HL-60/S4 treated with phorbol 12-myristate 13-acetate at 8.2 ng/mL for 4 days and 3 days (cell line): ENCODE results near the gene SPIB.
"Not testable (repeated sequence)": the region's sequence is repeated elsewhere in the genome, so short reads cannot be mapped to it uniquely, and the experiment has no call there.

Experiments
- in situ Hi-C: fragments of 300-500 bp; cut with MboI; formaldehyde crosslinking; loops from 2 replicates; pipeline ENCODE4 v1.15.0; 2022; ENCODE audit warnings: low sequenced_read_pairs

Gene SPIB

GRCh38 chr19:50390295-50390694 lies 28.4 kb upstream of the SPIB start:
- in situ Hi-C loops, result not testable (repeated sequence)

GRCh38 chr19:50390952-50391351 lies 27.8 kb upstream of the SPIB start:
- in situ Hi-C loops, result not testable (repeated sequence)

DNA sequence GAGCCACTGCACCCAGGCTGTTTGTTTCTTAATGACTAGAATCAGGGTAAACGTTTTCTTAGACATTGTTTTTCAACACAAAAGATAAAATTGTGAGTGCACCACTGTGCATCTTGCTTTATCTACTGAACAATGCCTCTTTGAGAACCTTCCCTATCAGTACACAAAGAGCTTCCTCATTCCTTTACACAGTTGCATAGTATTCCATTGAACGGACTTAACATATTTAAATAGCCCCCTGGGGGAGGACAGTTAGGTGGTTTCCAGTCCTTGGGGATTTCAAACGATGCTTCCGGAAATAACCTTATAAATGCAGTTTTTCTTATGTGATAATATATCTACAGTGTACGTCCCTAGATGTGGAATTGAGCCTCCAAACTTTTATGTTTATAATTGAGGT lies 26.0 kb upstream of the SPIB start:
- in situ Hi-C loops, result no loop called here

- in situ Hi-C loops, result no loop called here
Observed at GRCh38 chr19:50393589-50393988, 25.1 kb upstream of the SPIB start.

DNA sequence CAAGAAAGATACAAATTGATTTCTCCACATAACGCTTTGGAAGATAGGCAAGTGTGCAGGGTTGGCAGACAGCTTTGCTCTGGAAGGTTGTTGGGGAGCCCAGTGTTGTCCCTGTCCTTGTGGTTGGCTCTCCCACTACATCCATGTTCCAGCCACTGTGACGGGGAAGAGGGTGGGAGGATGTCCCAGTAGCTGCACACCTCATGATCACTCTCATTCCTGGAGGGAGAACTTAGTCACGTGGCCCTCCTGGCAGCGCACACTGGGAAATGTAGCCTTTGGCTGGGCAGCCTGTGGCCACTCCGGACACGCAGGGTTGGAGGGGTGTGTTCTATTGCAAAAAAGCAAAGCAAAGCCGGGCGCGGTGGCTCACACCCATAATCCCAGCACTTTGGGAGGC lies 24.7 kb upstream of the SPIB start:
- in situ Hi-C loops, result no loop called here

DNA sequence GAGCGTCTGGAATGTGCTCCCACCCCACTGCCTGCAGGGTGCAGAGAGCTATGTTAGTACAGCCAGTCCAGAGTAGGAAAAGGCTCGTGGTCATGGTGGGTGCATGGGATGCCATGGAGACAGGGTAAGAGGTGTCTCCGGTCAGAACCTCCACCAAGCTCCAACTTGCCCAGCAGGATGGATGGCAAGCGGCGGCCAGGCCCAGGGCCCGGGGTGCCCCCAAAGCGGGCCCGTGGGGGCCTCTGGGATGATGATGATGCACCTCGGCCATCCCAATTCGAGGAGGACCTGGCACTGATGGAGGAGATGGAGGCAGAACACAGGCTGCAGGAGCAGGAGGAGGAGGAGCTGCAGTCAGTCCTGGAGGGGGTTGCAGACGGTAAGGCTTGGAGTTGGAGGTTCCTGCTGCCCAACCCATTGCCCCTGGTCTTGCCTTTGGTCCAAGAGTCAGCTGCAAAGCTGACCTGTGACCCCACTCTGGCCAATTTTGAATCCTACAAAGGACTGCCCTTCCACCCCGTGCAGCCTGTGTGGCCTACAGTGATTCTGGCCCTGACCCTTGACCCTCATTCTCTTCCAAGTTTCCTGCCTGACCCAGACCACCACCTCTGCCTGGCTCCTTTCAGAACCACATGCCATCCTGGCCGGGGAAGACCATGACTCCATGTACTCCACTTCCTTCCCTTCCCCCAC lies 19.9 kb upstream of the SPIB start:
- in situ Hi-C loops, result no loop called here

DNA sequence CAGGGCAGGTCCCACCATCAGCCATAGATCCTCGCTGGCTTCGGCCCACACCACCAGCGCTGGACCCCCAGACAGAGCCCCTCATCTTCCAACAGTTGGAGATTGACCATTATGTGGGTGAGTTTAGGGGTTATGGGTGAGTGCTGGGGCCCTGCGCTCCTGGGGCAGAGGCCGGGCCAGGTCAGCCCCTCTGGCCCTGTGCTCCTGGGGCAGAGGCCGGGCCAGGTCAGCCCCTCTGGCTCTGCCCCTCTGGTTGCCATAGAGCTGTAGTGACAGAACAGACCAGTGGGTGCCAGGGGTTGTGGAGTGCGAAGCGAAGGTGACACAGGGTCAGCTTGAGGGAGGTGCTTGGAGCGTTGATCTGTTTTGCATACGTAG lies 19.4 kb upstream of the SPIB start:
- in situ Hi-C loops, result no loop called here

DNA sequence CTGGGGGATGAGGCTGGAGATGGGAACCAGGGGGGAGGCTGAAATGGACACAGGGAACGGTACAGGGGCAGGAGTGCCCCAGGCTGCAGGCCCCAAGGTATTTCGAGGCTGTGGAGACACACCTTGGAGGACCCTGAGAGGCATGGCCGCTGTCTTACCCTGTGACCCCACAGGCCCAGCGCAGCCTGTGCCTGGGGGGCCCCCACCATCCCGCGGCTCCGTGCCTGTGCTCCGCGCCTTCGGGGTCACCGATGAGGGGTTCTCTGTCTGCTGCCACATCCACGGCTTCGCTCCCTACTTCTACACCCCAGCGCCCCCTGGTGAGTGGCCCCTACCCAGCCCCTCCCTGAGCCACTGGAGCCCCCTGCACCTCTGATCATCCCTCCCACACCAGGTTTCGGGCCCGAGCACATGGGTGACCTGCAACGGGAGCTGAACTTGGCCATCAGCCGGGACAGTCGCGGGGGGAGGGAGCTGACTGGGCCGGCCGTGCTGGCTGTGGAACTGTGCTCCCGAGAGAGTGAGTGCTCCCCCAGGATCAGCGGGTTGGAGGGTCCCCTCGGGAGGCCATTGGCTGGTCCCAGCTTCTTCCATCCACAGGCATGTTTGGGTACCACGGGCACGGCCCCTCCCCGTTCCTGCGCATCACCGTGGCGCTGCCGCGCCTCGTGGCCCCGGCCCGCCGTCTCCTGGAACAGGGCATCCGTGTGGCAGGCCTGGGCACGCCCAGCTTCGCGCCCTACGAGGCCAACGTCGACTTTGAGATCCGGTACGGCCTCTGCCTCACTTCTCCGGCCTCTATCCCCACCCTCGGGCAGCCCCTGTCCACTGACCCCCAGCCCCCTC lies 16.9 kb upstream of the SPIB start:
- in situ Hi-C loops, result no loop called here

DNA sequence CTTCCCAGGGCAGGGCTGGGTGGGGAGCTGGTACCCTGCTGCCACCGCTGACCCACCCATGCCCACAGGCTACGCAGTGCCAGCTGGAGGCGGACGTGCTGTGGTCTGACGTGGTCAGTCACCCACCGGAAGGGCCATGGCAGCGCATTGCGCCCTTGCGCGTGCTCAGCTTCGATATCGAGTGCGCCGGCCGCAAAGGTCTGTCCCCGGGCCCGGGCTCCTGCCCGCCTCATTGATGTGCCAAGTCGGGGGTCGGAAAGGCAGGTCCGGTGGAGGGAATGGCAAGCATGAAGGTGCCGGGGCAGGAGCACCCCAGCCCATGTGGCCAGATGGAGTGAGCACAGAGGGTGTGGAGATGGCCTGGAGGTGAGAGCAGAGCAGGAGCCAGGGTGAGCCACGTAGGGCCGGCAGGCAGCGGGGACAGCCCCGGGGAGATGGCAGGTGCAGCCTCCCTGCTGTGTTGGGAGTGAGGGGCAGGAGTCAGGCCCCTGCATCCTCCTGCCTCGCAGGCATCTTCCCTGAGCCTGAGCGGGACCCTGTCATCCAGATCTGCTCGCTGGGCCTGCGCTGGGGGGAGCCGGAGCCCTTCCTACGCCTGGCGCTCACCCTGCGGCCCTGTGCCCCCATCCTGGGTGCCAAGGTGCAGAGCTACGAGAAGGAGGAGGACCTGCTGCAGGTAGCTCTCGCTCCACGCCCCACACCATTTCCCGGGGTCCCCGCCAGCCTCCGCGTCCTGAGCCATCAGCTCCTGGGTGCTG lies 16.0 kb upstream of the SPIB start:
- in situ Hi-C loops, result no loop called here

- in situ Hi-C loops, result no loop called here
Observed at GRCh38 chr19:50406156-50406820, 12.4 kb upstream of the SPIB start.

- in situ Hi-C loops, result no loop called here
Observed at GRCh38 chr19:50406829-50407228, 11.9 kb upstream of the SPIB start.

DNA sequence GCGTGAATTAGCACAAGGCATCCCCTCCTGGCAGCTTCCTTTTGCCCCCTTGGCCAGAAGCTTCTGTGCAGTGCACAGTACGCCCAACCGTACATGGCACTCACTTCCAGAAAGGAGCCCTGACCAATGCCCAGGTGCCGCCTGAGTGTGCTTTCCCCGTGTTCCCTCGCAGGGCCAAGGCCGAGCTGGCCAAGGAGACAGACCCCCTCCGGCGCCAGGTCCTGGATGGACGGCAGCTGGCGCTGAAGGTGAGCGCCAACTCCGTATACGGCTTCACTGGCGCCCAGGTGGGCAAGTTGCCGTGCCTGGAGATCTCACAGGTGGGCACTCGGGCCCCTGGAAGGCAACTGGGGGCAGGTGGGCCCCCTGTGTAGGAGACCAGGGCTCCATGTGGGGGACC lies 9.4 kb upstream of the SPIB start:
- in situ Hi-C loops, result no loop called here

DNA sequence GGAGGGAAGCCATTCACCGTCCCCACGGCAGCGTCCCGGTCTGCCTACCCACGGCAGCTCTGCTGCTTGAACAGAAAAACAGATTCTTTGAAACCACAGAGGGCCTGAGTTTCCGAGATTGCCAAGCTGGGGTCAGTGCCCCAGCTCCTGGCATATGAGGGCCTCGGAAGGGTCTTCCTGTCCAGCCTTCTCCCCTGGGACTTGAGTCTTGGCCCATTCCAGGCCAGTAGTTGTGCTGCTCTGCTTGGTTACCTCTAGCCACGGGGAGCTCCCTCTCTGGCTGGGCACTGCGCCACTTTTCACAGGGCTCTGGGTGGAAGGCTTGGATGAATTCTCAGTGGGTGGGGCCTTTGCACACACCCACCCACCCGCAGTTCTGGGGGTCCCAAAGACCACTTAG lies 8.6 kb upstream of the SPIB start:
- in situ Hi-C loops, result no loop called here

GRCh38 chr19:50412419-50412818 lies 6.3 kb upstream of the SPIB start:
- in situ Hi-C loops, result no loop called here

DNA sequence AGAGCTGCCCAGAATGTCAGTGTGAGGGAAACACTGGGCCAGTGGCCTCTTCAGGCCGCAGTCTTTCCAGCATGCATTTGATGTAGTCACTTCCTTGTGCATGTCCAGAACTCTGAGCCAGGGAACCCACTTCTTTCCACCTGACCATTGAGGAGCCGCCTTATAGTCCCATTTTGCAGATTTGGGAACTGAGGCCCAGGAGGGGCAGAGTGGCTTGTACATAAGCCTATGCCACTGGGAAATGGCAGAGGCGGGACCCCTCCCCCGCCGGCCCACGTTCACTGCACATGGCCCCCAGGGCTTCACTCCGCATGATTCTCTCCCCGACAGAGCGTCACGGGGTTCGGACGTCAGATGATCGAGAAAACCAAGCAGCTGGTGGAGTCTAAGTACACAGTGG lies 5.6 kb upstream of the SPIB start:
- in situ Hi-C loops, result no loop called here

DNA sequence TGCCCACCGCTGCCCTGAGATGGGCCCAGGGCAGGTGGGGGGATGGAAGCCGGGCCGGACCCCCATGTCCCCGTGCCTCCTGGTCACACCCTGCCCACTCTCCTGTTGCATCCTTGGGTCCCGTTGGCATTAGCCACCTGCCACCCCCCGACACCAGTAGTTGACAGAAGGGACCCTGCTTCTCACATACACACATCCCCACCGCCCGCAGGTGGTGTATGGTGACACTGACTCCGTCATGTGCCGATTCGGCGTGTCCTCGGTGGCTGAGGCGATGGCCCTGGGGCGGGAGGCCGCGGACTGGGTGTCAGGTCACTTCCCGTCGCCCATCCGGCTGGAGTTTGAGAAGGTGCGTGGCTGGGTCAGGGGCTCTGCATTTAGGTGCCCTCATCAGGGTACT lies 5.2 kb upstream of the SPIB start:
- in situ Hi-C loops, result no loop called here

DNA sequence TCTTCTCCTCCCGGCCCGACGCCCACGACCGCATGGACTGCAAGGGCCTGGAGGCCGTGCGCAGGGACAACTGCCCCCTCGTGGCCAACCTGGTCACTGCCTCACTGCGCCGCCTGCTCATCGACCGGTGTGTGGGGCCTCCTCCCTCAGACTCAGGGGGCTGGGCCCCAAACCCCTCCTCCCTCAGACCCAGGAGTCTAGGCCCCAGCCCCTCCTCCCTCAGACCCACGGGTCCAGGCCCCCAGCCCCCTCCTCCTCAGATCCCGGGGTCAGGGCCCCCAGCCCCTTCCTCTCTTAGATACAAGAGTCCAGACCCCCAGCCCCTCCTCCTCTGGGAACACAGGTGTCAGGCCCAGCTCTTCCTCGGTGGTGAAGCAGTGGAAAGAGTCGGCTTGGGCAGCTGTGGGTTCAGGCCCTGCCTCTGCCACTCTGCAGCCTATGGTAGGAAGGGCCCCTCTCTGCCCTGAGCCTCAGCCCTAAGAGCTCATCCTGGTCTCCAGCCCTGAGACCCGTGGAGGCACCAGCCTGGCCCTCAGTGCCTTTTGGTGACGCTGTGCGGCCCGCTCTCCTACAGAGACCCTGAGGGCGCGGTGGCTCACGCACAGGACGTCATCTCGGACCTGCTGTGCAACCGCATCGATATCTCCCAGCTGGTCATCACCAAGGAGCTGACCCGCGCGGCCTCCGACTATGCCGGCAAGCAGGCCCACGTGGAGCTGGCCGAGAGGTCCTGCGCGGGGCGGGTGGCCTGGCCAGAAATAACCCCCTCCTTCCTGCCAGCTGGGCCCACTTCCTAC lies 3.7 kb upstream of the SPIB start:
- in situ Hi-C loops, result no loop called here

DNA sequence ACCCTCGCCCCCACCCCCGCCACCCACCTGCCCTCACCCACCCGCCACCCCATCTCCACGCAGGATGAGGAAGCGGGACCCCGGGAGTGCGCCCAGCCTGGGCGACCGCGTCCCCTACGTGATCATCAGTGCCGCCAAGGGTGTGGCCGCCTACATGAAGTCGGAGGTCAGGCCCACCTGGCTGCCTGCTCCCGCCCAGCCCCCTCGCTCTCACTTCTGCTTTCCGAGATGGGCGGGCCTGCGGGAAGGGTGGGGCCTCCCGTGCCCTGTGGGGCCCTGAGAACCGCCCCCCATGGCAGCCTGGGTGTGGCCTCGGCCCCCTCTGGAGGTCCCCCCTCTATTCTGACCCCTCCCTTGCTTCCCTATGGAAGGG lies 3.1 kb upstream of the SPIB start:
- in situ Hi-C loops, result no loop called here

DNA sequence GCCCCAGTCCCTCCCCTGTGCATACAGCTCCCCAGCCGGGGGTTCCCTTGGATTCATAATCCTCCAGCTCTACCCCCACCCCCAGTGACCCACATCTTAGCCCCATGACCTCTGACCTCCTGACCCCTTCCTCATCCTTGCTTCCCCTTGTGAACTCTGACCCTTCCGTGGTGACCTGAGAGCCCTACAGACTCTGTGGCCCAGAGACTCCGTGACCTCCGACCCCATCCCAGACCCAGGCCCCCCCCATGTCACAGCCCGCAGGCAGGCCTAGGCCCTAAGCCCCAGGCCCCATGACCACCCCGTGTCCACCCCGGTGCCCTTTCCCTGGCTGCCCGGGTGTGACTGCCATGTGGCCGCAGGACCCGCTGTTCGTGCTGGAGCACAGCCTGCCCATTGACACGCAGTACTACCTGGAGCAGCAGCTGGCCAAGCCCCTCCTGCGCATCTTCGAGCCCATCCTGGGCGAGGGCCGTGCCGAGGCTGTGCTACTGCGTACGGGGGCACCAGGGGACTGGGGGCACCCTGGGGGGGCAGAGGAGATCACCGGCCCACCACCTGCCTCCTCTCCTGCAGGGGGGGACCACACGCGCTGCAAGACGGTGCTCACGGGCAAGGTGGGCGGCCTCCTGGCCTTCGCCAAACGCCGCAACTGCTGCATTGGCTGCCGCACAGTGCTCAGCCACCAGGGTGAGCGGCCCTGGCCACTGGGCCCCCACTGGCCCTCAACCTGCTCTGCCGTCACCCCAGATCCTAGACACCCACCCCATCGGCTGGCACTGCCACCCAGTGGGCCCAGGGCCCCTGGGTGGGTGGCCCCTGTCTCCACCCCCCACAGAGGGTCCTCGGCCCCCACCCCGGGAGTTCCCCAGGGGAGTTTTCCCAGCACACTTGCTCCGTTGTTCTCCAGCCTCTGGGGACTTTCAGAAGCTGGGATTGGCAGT lies 2.4 kb upstream of the SPIB start:
- in situ Hi-C loops, result no loop called here
